Stimulated activated CD8-positive, alpha-beta memory T cell treated with anti-CD3 and anti-CD28 coated beads, Interleukin-12 subunit alpha, Interleukin-12 subunit beta, amount 100 ng/mL, for 24 hours (primary cell): Measurements from ENCODE around the gene AAR2.

Experiments used
- DNase-seq: peaks from one replicate; pipeline ENCODE4 v3.0.0-alpha.2; 2020; ENCODE audit errors: extremely low read depth

The AAR2 gene

DNA sequence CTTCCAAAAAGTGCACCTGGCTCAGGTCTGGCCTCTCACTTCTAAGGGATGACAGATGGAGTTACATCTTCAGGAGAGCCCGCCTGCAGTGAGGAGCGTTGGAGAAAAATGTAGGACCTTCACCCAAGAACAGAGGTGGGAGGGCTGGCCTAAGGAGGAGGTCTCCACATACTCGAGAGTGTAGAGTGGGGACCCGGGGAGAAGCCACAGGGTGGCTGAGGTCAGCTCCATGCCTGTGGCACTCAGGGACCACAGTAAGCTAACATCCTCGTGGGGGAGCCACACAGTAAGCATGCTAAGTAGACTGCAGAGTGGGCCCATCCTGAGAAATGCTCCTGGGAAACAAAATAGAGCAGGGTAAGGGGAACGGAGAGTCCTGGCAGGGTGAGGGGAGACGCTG lies 24.0 kb downstream of the AAR2 start:
- no peak for DNase-seq

- no peak for DNase-seq
Measured at GRCh38 chr20:36261389-36262105, 25.3 kb downstream of the AAR2 start.

DNA sequence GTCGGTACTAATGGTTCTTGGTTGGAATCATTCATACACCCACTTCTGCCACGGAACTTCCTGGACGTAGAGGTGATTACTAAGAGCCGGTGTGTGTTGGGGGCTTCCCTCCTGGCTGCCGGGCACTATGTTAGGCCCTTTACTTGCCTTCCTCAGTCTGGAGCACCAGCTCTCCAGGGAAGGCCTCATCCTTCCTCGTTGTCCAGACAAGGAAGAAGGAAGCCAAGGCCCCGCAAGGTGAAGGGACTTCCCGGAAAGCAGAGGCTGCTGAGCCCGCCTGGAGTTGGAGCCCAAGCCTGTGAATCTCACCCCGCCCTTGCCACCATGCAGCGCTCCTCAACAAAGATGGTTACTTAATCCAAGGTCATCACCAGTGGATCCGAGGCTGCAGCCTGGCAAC lies 26.2 kb downstream of the AAR2 start:
- DNase-seq = no peak

DNA sequence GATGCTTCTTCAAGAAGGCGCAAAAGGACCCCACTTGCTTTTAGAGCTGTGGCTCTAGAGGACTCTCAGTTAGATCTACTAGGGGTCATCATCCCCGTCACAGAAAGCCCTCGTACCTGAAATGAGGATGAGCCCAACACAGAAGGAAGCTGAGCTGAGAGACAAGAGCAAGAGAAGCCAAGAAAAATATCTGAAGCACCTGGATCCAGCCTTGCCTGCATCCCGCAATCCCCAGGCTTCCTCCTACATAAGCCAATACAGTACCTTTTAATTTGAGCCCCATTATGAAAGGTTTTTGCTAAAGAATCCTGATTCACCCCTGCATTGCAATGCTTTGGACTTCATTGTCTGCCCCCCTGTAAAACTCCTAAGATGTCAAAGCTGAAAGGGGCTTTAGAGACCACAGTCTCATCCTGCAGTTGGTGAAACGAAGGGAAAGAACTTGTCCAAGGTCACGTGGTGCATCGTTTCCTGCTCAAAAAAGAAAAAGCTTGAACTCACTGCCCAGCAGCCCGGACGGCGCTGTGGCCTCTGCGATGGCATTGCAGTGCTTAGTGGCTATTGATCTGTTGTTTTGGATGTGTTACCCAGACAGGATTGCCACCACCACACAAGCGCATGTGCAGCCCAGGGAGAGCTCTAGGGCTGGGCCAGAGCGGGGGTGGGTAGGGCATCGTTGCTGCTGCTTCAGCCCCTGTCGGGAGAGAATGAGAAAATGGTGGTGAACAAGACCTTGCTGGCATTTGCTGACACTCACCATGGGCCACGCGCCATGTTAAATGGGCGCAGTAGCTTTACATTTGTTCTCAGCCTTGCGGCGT lies 28.4 kb downstream of the AAR2 start:
- DNase-seq = no peak

DNA sequence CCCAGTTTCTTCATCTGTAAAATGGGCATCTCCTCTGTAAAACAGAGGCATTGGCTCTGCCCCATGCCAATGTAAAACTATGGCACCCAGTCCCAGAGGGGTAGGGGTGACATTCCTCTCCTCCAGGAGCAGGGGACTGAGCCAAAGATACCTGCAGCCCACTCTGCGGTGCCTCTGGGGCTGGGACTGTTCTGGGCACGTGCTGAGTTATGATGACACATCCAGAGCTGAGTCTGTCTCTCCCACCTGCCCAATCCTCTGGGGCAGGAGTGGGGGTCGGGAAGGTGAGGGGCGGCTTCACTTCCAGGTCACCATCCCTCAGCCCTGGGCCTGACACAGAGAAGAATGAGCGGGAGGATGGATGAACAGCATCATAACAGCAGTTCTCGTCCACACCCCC lies 29.9 kb downstream of the AAR2 start:
- no peak for DNase-seq

- no peak for DNase-seq
Measured at GRCh38 chr20:36267605-36268381, 31.5 kb downstream of the AAR2 start.

DNA sequence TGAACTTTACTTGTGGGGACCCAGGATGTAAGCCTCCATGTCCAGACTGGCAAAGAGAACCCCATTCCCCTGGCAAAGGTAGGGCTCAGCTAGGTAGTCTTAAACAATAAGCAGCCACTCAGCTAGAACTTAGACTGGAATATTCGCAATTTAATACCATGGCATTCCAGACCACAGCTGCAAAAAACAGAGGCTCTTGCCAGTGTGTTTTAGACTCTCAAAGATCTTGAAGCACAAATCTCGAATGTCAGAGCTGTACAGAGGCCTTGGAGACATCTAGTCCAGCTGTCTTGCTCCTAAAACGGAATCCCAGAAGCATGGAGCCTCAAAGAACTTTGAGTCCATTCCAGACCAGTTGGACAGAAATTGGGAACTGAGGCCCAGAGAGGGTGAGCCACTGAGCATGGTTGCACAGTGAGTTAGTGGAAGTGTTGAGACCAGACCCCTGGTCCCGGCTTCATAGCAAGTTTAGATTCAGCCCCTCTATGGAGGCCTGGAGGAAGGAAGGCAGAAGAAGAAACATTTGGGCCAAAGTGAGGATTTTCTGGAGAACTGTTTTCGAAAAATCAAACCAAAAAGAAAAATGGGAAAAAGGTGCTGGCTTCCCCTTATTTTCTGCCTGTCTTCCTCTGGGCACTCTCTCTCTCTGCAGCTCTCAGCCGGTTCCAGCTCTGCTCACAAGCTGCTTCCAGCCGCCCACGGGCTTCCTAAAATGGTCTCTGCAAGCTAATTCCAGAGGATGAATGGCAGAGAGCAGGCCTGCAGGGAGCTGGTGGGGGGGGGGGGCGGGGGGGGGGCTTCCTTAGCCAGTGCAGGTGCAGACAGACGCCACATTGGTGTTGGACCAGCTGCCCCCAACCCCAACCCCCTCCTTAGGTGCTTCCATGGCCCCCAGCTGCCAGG lies 32.4 kb downstream of the AAR2 start:
- DNase-seq = no peak

DNA sequence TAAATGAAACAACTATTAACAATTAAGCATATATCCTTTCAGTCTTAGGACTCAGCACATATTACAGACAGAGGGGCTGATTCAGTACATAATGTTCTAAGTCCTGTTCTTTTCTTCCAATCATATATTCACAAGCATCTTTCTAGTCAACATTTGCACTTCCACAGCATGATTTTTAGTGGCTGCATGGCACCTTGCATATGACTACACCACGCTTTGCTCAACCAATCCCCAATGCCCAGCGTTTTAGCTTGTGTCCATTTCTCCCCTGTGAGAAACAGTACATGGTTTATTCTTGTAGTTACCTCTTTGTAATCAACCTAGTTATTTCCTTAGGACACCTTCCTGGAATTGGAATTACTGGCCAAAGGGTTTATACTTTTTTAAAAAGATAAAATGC lies 33.2 kb downstream of the AAR2 start:
- no peak for DNase-seq

- DNase-seq = no peak
Measured at GRCh38 chr20:36270744-36271638, 34.7 kb downstream of the AAR2 start.

- DNase-seq = no peak
Measured at GRCh38 chr20:36271639-36272546, 35.6 kb downstream of the AAR2 start.

- DNase-seq = no peak
Measured at GRCh38 chr20:36272547-36273220, 36.4 kb downstream of the AAR2 start.

DNA sequence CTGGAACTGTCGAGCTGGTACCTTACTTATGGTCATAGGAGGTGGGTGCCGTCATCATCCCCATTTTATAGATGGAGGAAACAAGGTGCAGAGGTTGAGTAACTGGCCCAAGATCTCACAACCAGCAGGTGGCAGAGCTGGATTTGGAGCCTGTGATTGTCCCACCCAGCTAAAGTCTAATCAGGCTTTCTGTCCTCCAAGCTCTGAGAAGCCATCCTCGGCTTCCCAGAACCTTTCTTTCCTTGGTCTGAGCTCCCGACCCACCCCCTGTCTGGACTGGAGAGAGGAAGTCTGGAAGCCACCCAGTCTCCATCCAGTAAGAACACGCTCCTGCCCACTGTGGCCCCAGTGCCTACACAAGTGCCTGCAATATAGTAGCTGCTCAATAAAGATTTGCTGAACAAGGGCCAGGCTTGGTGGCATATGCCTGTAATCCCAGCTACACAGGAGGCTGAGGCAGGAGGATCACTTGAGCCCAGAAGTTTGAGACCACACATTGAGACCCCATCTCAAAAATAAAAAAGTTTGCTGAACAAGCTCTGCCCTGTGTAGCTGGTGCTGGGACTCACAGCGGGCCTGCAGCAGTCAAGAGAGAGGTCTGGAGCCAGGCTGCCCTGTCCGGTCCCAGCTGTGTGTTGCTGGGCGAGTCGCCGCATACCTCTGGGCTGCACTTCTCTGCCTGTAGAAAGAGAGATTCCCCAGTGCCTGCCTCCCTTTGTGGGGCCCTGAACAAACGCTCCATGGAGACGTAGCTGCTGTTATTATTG lies 37.3 kb downstream of the AAR2 start:
- DNase-seq = no peak

- DNase-seq = no peak
Measured at GRCh38 chr20:36274181-36274841, 38.0 kb downstream of the AAR2 start.

DNA sequence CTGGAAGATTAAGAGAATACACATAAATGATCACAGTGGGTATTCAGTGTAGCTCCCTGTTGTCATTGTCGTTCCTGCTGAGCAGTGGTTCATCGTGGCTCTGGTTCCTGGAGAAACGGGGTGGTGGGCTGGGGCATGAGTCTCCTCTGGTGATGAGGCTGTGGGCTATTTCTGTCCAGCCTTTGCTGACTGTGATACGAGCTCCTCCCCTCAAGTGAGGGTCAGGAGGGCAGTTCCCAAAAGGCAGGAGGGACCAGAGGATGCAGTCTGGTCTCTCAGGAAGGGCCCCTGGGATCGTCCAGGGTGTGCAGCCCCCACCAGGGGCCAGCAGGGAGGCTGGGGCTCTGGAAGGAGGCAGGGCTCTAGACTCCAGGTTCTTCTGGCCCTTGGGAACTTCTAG lies 38.7 kb downstream of the AAR2 start:
- DNase-seq = no peak

GRCh38 chr20:36275441-36276189 lies 39.3 kb downstream of the AAR2 start:
- no peak for DNase-seq

- DNase-seq = no peak
Measured at GRCh38 chr20:36277546-36277945, 41.3 kb downstream of the AAR2 start.

DNA sequence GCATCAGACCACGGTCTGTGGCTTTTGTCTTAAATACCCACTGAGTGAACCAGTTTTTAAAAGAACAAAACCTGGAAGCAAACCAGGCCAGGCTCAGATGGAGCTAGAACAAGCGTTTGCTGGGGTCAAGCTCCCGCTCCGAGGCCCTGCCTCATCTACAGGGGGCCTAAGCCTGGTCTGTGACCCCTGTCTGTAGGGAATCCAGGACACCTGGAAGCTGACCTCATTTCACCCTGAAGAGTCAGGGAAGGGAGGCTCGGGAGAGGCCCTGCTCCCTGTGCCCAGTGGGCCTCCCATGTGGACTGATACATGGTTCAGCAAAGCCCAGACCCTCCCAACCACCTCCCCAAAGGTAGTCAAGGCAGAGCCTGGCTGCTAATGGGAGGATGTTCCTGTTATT lies 43.1 kb downstream of the AAR2 start:
- DNase-seq = no peak
